ENCODE results near the gene ZNF488.

Gene ZNF488

GRCh38 chr10:47356708-47357107 is 27.4 kb downstream of the ZNF488 start:
- no peak for TF ChIP-seq JUND (IDR thresholded peaks at IDR 0.05; ENCODE audit: low read depth)
- in situ Hi-C loops (cut with HindIII; ENCODE audit: low pct_unique_long_range_greater_than_20kb, low sequenced_read_pairs) = no loop called here
- DNase-seq (ENCODE audit: low read depth in 1 of 2, low spot score in 1 of 2) = no peak

- DNase-seq (ENCODE audit: low read depth in 1 of 2, low spot score in 1 of 2) = no peak
- TF ChIP-seq JUND (IDR thresholded peaks at IDR 0.05; ENCODE audit: low read depth) = no peak
- in situ Hi-C loops (cut with HindIII; ENCODE audit: low pct_unique_long_range_greater_than_20kb, low sequenced_read_pairs) = no loop called here
These were observed 29.2 kb downstream of the ZNF488 start for GRCh38 chr10:47354900-47355299.

GRCh38 chr10:47354165-47354564 is 29.9 kb downstream of the ZNF488 start:
- in situ Hi-C loops (cut with HindIII; ENCODE audit: low pct_unique_long_range_greater_than_20kb, low sequenced_read_pairs) = no loop called here

GRCh38 chr10:47353351-47353750 is 30.7 kb downstream of the ZNF488 start:
- no peak for TF ChIP-seq JUND (IDR thresholded peaks at IDR 0.05; ENCODE audit: low read depth)
- in situ Hi-C loops (cut with HindIII; ENCODE audit: low pct_unique_long_range_greater_than_20kb, low sequenced_read_pairs) = no loop called here
- no peak for DNase-seq (ENCODE audit: low read depth in 1 of 2, low spot score in 1 of 2)

More at GRCh38 chr10:47354165-47354564, 29.9 kb downstream of the ZNF488 start:
- peak; percentile 41 to 61 for DNase-seq (ENCODE audit: low read depth in 1 of 2, low spot score in 1 of 2)
- TF ChIP-seq JUND (IDR thresholded peaks at IDR 0.05; ENCODE audit: low read depth) = no peak

- TF ChIP-seq JUND (IDR thresholded peaks at IDR 0.05; ENCODE audit: low read depth) = no peak
- no peak for DNase-seq (ENCODE audit: low read depth in 1 of 2, low spot score in 1 of 2)
- in situ Hi-C loops (cut with HindIII; ENCODE audit: low pct_unique_long_range_greater_than_20kb, low sequenced_read_pairs) = no loop called here
These were observed 31.9 kb downstream of the ZNF488 start for GRCh38 chr10:47351899-47352815.

GRCh38 chr10:47350671-47351640 is 33.1 kb downstream of the ZNF488 start:
- no peak for TF ChIP-seq JUND (IDR thresholded peaks at IDR 0.05; ENCODE audit: low read depth)
- in situ Hi-C loops (cut with HindIII; ENCODE audit: low pct_unique_long_range_greater_than_20kb, low sequenced_read_pairs) = no loop called here
- DNase-seq (ENCODE audit: low read depth in 1 of 2, low spot score in 1 of 2) = no peak

GRCh38 chr10:47349941-47350371 is 34.1 kb downstream of the ZNF488 start:
- in situ Hi-C loops (cut with HindIII; ENCODE audit: low pct_unique_long_range_greater_than_20kb, low sequenced_read_pairs) = no loop called here
- TF ChIP-seq JUND (IDR thresholded peaks at IDR 0.05; ENCODE audit: low read depth) = no peak
- no peak for DNase-seq (ENCODE audit: low read depth in 1 of 2, low spot score in 1 of 2)

- in situ Hi-C loops (cut with HindIII; ENCODE audit: low pct_unique_long_range_greater_than_20kb, low sequenced_read_pairs) = no loop called here
- TF ChIP-seq JUND (IDR thresholded peaks at IDR 0.05; ENCODE audit: low read depth) = no peak
- DNase-seq (ENCODE audit: low read depth in 1 of 2, low spot score in 1 of 2) = no peak
These were observed 34.6 kb downstream of the ZNF488 start for GRCh38 chr10:47349516-47349915.

- TF ChIP-seq JUND (IDR thresholded peaks at IDR 0.05; ENCODE audit: low read depth) = no peak
- no peak for DNase-seq (ENCODE audit: low read depth in 1 of 2, low spot score in 1 of 2)
- in situ Hi-C loops (cut with HindIII; ENCODE audit: low pct_unique_long_range_greater_than_20kb, low sequenced_read_pairs) = no loop called here
These were observed 35.2 kb downstream of the ZNF488 start for GRCh38 chr10:47348661-47349470.

- no peak for DNase-seq (ENCODE audit: low read depth in 1 of 2, low spot score in 1 of 2)
- TF ChIP-seq JUND (IDR thresholded peaks at IDR 0.05; ENCODE audit: low read depth) = no peak
- in situ Hi-C loops (cut with HindIII; ENCODE audit: low pct_unique_long_range_greater_than_20kb, low sequenced_read_pairs) = no loop called here
These were observed 35.9 kb downstream of the ZNF488 start, which contains the start of gene RBP3 for GRCh38 chr10:47348138-47348651. RBP3 (plus strand) TSS chr10:47348363; CDS start chr10:47348485, 122 bp downstream.

- TF ChIP-seq JUND (IDR thresholded peaks at IDR 0.05; ENCODE audit: low read depth) = no peak
- DNase-seq (ENCODE audit: low read depth in 1 of 2, low spot score in 1 of 2) = no peak
- in situ Hi-C loops (cut with HindIII; ENCODE audit: low pct_unique_long_range_greater_than_20kb, low sequenced_read_pairs) = no loop called here
These were observed 36.8 kb downstream of the ZNF488 start for GRCh38 chr10:47347303-47347675.

All from T47D (cell line).